SH-SY5Y (cell line): Measurements from ENCODE around the gene DZIP1.

ENCODE experiments used
- GATA2 ChIP-seq: IDR thresholded peaks from 2 replicates; pipeline ENCODE4 v1.6.1; 2011; ENCODE audit warnings: mild to moderate bottlenecking, low read depth, low read length
- GATA3 ChIP-seq: IDR thresholded peaks from 2 replicates; pipeline ENCODE4 v1.6.1; 2011; ENCODE audit warnings: low read depth, mild to moderate bottlenecking, low read length, moderate library complexity

GRCh38 chr13:95644601-95645052 lies at the start of gene DZIP1:
- no peak for TF ChIP-seq GATA2
- TF ChIP-seq GATA3, result no peak
